ENCODE results near the gene KCNAB1.

KCNAB1 gene

DNA sequence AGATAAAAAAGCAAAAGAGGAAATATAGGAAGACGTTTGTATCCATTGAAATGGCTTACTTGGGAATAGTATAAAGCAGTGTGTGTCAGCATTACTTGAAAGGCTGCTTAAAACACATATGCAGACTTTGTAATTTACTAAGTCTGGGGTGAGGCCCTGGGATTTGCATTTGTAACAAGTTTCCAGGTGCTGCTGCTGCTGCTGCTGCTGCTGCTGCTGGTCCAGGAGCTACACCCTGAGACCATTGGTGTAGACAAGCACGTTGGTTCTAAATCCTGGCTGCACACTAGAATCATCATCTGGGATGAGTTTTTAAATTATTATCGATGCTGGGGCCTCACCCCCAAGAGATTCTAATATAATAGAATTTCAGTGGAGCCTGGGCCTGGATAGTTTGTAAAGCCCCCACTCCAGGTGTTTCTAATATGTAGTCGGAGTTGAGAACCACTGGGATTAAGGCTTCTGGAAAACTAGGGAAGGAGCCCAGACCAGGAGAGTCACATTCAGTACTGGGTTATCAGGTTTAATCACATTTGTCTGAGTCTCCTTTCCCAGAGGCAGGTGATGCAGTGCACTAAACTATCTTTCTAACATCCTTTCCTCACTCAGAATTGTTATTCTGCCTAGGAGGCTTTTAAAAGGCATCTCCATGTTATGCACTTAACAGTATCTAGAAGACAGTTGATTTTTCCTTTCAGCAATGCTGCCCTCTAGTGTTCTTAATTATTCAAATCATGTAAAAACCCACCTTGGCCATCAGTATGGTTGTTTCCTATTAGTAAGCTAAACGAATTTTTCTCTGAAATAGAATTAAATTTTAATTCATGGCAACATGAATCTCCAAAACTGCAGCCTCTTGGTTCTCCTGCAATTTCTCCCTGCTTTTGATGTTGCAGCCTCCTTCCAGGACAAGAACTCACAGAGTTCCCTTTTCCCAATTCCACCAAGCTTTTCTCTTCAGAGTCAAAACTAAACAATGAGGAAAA is 389.1 kb downstream of the KCNAB1 start:
- DNase-seq = peak in 1 of 2 experiments; percentile 69

GRCh38 chr3:156511987-156512677 is 391.8 kb downstream of the KCNAB1 start:
- DNase-seq = no peak

DNA sequence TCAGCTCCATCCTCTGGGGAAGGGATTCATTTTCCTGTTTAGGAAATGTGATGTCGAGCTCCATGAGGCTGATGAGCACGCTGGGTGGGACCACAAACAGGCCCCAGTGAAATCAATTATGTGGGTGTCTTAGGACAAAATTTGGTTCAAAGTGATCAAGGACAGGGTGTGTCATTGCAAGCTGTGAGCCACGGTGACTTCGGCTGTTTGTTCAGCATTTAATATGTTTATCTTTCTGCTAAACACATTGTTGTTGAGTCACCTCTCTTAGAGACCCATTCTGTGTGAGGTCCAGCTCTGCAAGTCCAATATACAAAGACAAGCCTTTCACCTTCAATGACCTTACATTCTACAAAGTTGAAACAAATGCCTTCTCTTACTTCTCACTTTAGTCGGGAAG is 393.2 kb downstream of the KCNAB1 start:
- DNase-seq = no peak

- no peak for DNase-seq
Measured at GRCh38 chr3:156516284-156516683, 395.9 kb downstream of the KCNAB1 start.

DNA sequence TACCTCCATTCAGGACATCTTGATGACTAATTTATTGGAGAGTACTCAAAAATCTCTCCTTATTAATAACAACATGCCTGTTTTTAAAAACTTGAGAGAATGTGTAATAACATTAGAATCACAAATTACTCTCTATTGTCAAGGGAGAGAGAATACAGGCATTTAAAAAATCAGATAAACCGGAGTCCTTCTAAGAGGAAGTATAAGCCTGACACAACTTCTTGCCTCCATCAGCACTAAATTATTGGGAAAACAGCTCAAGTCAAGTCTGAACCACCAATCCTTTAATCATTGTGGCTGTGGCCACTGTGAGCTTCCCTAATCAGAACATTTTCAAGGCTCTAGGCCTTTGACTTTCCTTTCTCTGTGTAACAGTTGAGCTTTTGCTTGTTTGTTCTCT is 396.6 kb downstream of the KCNAB1 start:
- no peak for DNase-seq

DNA sequence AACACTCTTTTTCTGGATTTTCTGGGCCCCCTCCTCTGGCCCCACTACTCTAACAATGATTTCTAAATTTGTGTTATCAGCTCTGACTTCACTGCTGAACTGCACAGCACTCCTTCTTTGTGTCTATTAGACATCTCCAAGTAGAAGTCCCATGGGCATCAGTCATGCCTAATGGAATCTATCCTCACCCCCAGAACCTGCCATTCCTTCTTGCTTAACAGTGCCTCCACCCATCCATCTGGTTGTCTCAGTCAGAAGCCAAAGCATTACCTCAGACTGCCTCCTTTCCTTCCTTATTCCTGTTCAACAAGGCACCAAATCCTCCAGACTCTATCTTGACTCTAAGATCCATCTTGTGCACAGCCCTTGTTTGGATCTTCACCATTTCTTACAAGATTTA is 398.3 kb downstream of the KCNAB1 start:
- no peak for DNase-seq

DNA sequence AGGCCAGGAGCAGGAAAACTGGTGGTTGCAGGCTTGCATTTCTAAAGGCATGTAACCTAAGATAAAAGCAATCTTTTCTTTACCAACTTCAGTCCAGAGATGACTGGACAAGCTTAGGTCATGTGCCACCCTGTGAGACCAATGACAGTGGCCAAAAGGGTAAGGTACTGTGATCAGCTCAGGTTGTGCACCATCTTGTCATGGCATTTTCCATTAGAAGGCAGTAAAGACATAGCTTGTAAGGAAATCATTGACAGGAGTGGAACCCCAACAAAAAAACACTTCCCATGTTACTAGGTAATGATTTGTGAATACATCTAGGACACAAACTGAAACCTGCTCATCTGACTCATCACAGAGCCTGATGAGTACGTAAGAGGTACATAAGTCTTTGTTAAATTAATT is 399.4 kb downstream of the KCNAB1 start:
- DNase-seq = no peak

GRCh38 chr3:156522673-156523072 is 402.3 kb downstream of the KCNAB1 start:
- no peak for DNase-seq

DNA sequence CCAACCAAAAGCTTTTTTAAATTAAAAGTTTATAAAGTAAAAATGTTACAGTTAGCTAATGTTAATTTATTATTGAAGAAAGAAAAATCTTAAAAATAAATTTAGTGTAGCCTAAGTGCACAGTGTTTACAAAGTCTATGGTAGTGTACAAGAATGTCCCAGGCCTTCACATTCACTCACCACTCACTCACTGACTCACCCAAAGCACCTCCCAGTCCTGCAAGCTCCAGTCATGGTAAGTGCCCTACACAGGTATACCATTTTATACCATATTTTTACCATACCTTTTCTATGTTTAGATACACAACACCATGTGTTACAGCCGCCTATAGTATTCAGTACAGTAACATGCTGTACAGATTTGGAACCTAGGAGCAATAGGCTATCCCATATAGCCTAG is 405.4 kb downstream of the KCNAB1 start:
- DNase-seq = no peak

DNA sequence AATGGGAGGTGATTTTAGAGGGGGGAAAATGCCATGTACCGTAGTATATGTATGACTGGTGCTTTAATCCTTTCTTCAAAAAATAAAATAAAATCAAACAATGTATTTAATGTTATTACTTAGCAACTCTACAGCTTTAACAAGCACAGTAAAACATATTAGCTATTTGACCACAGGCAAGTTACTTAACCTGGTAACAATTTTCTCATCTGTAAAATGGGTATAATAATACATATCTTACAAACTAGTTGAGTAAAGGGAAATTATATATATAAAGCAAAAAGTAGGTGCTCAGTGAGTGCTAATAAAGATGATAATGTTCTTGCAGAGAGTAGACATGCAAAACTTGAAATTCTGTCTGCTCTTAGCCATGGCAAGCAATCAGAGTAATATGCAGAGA is 406.7 kb downstream of the KCNAB1 start:
- no peak for DNase-seq

DNA sequence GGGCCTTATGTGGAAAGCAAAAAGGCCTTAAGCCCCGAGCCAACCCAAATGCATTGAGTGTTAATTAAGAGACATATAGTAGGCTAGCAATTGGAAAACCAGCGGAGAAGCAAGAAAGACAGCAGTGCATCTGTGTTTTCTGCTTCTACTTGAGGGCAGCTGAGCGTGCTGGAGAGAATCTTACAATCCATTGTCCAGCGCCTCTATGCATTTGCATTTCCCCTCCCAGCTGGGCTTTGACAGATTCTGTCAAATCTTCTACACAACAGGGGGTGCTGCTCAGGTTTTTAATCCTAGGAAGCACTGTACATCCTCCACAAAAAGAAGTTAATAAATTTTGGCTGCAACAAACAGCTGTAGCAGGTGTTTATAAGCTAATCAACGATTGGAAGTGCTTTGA is 410.6 kb downstream of the KCNAB1 start:
- no peak for DNase-seq

DNA sequence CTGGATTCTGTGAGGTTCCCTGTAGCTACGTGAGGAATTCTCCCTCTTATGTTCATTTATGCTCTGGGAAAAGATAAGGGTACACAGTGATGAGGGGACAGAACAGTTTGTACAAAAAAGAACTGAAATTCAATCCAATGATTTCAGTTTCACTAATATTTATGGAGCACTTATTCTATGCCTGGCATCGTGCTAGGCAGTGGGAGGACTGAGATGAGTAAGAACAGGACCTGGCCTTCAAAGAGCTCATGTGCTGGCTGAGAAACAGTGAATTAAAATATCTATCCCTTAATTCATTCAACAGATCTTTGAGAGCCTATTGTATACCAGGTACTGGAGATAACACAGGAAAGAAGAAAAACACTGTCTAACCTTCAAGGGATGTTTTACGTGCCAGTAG is 412.4 kb downstream of the KCNAB1 start:
- no peak for DNase-seq

DNA sequence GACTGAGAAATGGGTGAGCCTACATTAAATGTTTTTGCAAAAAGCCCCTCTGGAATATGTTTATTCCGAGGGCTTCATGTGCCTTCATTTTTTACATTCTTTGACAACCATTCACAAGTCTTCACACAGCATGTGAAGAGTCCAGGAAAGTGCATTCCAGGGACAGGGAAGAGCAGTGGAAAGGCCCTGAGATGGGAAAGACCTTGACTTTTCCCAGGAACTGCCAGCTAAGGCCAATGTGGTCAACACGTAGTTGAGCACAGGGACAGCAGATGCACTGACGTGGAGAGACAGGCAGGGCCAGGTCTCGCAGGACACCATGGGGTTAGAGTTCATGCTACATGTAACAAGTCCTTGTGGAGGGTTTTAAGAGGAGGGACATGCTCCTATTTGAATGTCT is 412.8 kb downstream of the KCNAB1 start:
- DNase-seq = no peak

- no peak for DNase-seq
Measured at GRCh38 chr3:156535162-156535627, 414.8 kb downstream of the KCNAB1 start.

- no peak for DNase-seq
Measured at GRCh38 chr3:156535798-156536197, 415.4 kb downstream of the KCNAB1 start.

DNA sequence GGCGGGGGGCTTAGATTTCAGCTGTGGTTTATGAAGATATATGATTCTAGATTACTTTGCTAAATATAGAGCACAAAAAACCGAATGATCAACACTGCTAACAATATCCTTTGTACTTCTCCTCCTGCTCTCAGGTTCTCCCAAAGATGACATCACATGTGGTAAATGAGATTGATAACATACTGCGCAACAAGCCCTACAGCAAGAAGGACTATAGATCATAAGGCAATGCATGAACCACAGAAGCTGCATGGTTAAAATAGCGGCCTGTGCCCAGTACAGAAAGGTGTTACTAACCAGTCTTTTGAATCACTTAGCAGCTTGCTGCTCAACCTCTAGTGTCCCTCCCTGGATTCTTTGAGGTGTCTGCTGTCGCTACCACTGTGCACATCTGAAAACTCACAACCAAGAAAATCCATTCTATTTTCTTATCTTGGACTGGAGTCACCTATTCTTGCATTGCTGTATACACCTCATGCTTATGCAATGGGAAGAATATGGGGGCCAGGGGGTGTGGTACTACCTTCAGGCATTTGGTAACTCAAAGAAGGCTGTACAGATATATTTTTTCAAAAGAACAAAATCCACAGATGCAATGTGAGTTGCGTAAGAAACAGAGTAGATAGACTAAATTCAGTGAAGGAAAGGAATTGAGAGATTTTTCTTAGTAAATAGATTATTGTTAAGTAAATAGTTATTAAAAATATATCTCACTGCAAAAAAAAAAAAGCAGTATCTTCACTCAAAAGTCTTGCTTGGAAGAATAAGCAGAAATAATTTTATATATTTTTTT is 416.3 kb downstream of the KCNAB1 start:
- no peak for DNase-seq

- no peak for DNase-seq
Measured at GRCh38 chr3:156539051-156539450, 418.7 kb downstream of the KCNAB1 start.

DNA sequence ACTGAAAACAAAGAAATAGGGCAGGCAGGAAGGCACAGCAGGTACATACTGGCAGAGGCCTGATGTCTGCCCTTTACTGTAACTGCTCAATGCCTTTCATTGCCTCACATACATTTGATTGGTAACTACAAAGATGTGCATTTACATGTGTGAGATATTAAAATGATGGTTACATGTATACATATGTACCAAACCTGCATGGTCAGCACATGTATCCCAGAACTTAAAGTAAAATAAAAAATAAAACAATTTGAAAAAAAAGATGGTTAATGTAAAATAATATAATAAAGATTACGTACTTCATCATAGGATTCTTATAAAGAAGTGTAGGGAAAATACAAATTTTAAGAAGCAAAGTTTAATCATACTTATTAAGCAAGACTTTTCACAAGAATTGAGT is 419.4 kb downstream of the KCNAB1 start:
- no peak for DNase-seq

GRCh38 chr3:156542101-156543042 is 422.0 kb downstream of the KCNAB1 start:
- DNase-seq = no peak

DNA sequence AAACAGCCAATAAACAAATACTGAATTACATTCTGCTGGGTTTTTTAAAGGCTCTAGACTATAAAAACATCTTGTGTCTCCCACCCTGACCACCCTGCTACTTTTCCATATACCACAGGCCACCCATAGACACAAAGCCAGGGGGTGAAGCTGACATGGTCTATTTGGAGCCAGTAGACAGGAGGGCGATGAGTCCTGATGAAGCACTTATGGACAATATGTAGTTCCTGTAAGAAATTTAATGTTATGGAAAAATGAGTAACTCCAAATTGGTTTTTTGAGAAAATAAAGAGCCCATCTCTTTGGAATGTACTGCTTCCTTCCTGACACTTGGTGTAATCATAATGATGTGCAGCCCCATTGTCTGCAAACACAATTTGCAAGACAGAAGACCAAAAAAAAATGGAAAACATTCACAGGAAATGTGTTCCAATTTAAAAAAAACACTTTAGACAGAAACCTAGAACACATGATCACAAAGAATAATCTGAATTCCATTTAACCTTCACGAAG is 422.7 kb downstream of the KCNAB1 start:
- no peak for DNase-seq

DNA sequence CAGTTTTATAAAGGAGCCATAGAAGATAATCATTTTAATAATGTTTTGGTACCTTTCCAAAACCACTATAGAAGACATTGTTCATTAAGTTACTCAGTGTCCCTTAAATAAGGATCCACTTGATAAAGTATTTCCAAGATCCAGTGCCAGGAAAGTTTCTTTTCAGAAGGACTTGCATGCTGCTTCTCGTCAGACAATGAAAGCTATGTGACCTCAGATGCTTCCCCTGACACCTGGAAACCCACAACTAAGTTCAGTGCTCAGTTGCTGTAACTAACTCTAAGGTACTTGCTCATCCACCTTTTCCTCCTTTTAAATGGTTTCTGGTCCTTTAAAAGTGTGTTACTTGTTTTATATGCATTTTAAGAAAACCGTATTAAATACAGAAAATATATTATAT is 427.3 kb downstream of the KCNAB1 start:
- DNase-seq = no peak
